HepG2 (cell line): ENCODE results near the gene FBF1. TPM values are rescaled to one million over a fixed set of nuclear protein-coding genes. Genes with fewer than 3 reads are reported as not detected.

ENCODE experiments used
- ELF3 ChIP-seq: IDR thresholded peaks from 2 replicates; pipeline ENCODE4 v1.6.1; 2016; ENCODE audit warnings: missing genetic modification reagents, missing compliant biosample characterization
- GPN1 ChIP-seq: sonication (generic); formaldehyde crosslinking; IDR thresholded peaks from 2 replicates; pipeline ENCODE4 v1.5.1; 2020; ENCODE audit warnings: missing genetic modification reagents, borderline replicate concordance
- HES4 ChIP-seq: sonication (generic); formaldehyde crosslinking; IDR thresholded peaks from 2 replicates; pipeline ENCODE4 v1.9.0; 2021; ENCODE audit warnings: mild to moderate bottlenecking, missing genetic modification reagents, borderline replicate concordance
- HNF4G ChIP-seq, 2 experiments: sonication (generic) in 1 of 2; formaldehyde crosslinking in 1 of 2; IDR thresholded peaks; 2 replicates each; pipeline versions ENCODE4 v1.4.0 to v1.6.1; 2011 to 2020; ENCODE audit warnings: borderline replicate concordance in 2 of 2, low read depth in 2 of 2, mild to moderate bottlenecking in 2 of 2, low read length in 1 of 2, missing genetic modification reagents in 1 of 2, moderate library complexity in 1 of 2
- KAT7 ChIP-seq: IDR thresholded peaks from 2 replicates; pipeline ENCODE4 v1.6.1; 2018; ENCODE audit warnings: borderline replicate concordance, missing compliant biosample characterization
- KDM4B ChIP-seq: sonication (generic); formaldehyde crosslinking; IDR thresholded peaks from 2 replicates; pipeline ENCODE4 v1.4.0; 2020; ENCODE audit warnings: missing genetic modification reagents
- MLXIP ChIP-seq: sonication (generic); formaldehyde crosslinking; IDR thresholded peaks from 2 replicates; pipeline ENCODE4 v1.9.0; 2021; ENCODE audit warnings: missing genetic modification reagents, borderline replicate concordance
- NBN ChIP-seq: fragments of 450-650 bp; conservative IDR thresholded peaks from 2 replicates; pipeline ENCODE4 v1.6.1; 2017
- SALL2 ChIP-seq: sonication (generic); formaldehyde crosslinking; IDR thresholded peaks from 2 replicates; pipeline ENCODE4 v1.8.1; 2023; ENCODE audit warnings: mild to moderate bottlenecking, missing genetic modification reagents, inconsistent platforms
- SRF ChIP-seq: IDR thresholded peaks from 2 replicates; pipeline ENCODE4 v1.6.1; 2011; ENCODE audit warnings: mild to moderate bottlenecking, low read depth, low read length, moderate library complexity
- STAT5B ChIP-seq: sonication (generic); formaldehyde crosslinking; IDR thresholded peaks from 2 replicates; pipeline ENCODE4 v1.4.0; 2020; ENCODE audit warnings: missing genetic modification reagents
- U2AF1 ChIP-seq: fragments of 200-400 bp; formaldehyde crosslinking; optimal IDR thresholded peaks from 2 replicates; pipeline ENCODE3; 2017; ENCODE audit warnings: mild to moderate bottlenecking, low read depth, low read length
- XRCC5 ChIP-seq: fragments of 200-400 bp; formaldehyde crosslinking; optimal IDR thresholded peaks from 2 replicates; pipeline ENCODE3; 2017; ENCODE audit warnings: mild to moderate bottlenecking, low read length
- ZC3H13 ChIP-seq: sonication (generic); formaldehyde crosslinking; IDR thresholded peaks from 2 replicates; pipeline ENCODE4 v1.8.1; 2023; ENCODE audit warnings: mild to moderate bottlenecking, missing genetic modification reagents, moderate library complexity
- ZNF280B ChIP-seq: sonication (generic); formaldehyde crosslinking; IDR thresholded peaks from 2 replicates; pipeline ENCODE4 v1.5.0; 2020; ENCODE audit warnings: missing genetic modification reagents, mild to moderate bottlenecking, borderline replicate concordance
- ZNF513 ChIP-seq: sonication (generic); formaldehyde crosslinking; conservative IDR thresholded peaks from 2 replicates; pipeline ENCODE4 v1.5.0; 2020; ENCODE audit warnings: missing genetic modification reagents
- ZNF549 ChIP-seq: sonication (generic); formaldehyde crosslinking; IDR thresholded peaks from 2 replicates; pipeline ENCODE4 v1.5.0; 2020; ENCODE audit warnings: missing genetic modification reagents
- ZNF589 ChIP-seq: sonication (generic); formaldehyde crosslinking; conservative IDR thresholded peaks from 2 replicates; pipeline ENCODE4 v1.8.0; 2022; ENCODE audit warnings: mild to moderate bottlenecking, moderate library complexity, missing genetic modification reagents
- ZNF660 ChIP-seq: sonication (generic); formaldehyde crosslinking; IDR thresholded peaks from 2 replicates; pipeline ENCODE4 v1.5.1; 2020; ENCODE audit warnings: mild to moderate bottlenecking, low read depth, missing genetic modification reagents, borderline replicate concordance
- polyA plus RNA-seq, 8 experiments: library from polyadenylated mRNA; depleted of rRNA in 3 of 8; stranded (reverse) in 7 of 8; unstranded in 1 of 8; fragments of >200 nt; fragmentation: Illumina TruSeq in 4 of 8; extraction: Trizol in 4 of 8; gene quantifications; 2 replicates each; pipeline versions ENCODE4 v1.2.1 to v1.2.3, GENCODE V29; 2011 to 2016; ENCODE audit warnings: low read depth in 4 of 8, missing spikeins in 1 of 8, mixed read lengths in 1 of 8; ENCODE audit not compliant: insufficient read depth in 1 of 8
- total RNA-seq, 5 experiments: library from RNA; depleted of rRNA; stranded (reverse); fragments of >200 nt; fragmentation: Illumina TruSeq; extraction: Trizol; gene quantifications; 2 replicates each; pipeline ENCODE4 v1.2.3, GENCODE V29; 2016; ENCODE audit warnings: low read depth in 1 of 5

The FBF1 gene
- total and polyA plus RNA-seq, 2 of the 13 experiments (the other 11 are each of a cell fraction or from before 2014, with no cell fraction given): 2.4 to 8.1 TPM

- peak; percentile 86 for TF ChIP-seq ZNF280B (CRISPR knock-in tag)
- peak; percentile 58; the same call in 1 of the 2 replicates for TF ChIP-seq ZNF589 (CRISPR knock-in tag)
- no peak; the same call in 1 of the 2 replicates for TF ChIP-seq GPN1 (CRISPR knock-in tag)
- TF ChIP-seq STAT5B (CRISPR knock-in tag): peak; percentile 71; the same call in 1 of the 2 replicates
- TF ChIP-seq HNF4G (IDR thresholded peaks at IDR 0.05; ENCODE audit: borderline replicate concordance, low read depth, low read length): no peak
- TF ChIP-seq HNF4G (CRISPR knock-in tag; IDR thresholded peaks at IDR 0.05; ENCODE audit: borderline replicate concordance, low read depth): no peak
- no peak for TF ChIP-seq MLXIP (CRISPR knock-in tag)
- no peak for TF ChIP-seq XRCC5
- peak; percentile 52; the same call in 1 of the 2 replicates for TF ChIP-seq KAT7 (CRISPR knock-in tag)
- no peak for TF ChIP-seq ZNF513 (CRISPR knock-in tag)
- TF ChIP-seq NBN: no peak
- TF ChIP-seq SRF: no peak
- TF ChIP-seq ELF3 (CRISPR knock-in tag): peak; percentile 35; the same call in 1 of the 2 replicates
- TF ChIP-seq HES4: 0 out of 2 replicates have a peak, but pooled peaks have one; percentile 16
- TF ChIP-seq ZC3H13 (CRISPR knock-in tag): no peak
- TF ChIP-seq ZNF660: peak; percentile 69; the same call in 1 of the 2 replicates
- no peak for TF ChIP-seq U2AF1
- TF ChIP-seq SALL2 (CRISPR knock-in tag): no peak
- TF ChIP-seq ZNF549 (CRISPR knock-in tag): peak; percentile 7; the same call in 1 of the 2 replicates
- peak; percentile 47; the same call in 1 of the 2 replicates for TF ChIP-seq KDM4B (CRISPR knock-in tag)
Measured at GRCh38 chr17:75876938-75877751, 63.7 kb downstream of the FBF1 start (continued).
